DMS114 treated with DMSO at 0.1 percent for 48 hours (cell line): Measurements from ENCODE around the gene ANKMY1.

Source experiments
- DNase-seq: peaks from one replicate; lab custom pipeline; 2025; ENCODE audit not compliant: unreplicated experiment; lab: John Stamatoyannopoulos, UW

Gene ANKMY1

DNA sequence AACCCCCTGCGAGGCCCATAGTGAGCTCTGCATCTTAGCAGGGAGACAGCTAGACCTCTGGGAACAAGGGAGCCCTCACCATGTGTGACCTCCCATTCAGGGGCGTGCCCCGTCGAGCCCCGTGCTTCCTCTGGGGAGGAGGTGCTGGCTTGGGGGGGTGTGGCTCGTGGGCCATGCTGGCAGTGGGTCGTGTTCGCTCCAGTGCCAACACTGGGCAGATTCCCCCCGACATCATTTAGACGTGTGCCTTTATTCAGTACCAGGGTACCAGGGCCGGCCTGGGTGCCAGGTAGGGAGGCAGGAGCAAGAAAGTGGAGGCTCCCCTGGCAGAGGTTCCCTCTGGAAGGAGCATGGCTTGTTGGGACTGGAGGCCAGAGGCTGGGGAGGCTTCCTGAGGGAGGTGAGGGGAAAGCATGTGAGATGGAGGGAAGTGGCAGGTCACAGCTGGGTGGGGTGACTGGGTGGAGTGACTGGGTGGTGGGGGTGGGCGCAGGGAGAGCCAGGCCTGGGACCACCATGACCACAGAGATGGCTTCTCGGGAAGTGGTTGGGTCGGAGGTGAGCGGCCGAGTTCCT is 107.2 kb downstream of the ANKMY1 start:
- DNase-seq: no peak

DNA sequence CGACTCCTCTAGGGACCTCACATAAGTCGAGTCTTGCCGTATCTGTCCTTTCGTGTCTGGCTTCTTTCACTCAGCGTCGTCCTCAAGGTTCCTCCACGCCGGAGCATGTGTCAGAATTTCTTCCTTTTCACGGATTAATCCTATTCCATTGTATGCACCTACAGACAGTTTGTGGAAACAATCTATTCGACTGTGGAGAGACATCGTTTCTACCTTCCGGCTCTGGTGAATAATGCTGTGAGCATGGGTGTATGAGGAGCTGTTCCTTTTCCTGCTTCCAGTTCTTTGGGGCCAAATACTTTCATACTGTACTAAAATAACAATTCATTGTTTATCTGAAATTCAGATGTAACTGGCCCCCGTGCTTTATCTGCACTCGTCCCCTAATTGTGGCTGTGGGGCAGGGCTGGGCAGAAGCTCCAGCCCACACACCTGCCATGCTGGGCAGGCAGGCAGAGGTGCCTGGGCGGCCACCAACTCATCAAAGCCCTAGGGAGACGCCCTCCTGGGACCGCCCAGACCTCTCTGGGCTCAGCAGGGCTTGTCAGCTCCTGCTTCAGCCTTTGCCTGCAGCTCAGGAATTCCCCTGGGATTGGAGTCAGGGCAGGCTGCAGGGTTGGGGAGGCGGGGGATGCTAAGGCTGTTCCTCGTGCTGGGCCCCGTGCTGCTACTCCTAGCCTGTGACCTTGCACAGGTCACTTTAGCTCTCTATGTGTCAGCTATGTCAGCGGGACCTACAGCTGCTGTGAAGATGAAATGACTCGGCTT is 107.8 kb downstream of the ANKMY1 start:
- no peak for DNase-seq

DNA sequence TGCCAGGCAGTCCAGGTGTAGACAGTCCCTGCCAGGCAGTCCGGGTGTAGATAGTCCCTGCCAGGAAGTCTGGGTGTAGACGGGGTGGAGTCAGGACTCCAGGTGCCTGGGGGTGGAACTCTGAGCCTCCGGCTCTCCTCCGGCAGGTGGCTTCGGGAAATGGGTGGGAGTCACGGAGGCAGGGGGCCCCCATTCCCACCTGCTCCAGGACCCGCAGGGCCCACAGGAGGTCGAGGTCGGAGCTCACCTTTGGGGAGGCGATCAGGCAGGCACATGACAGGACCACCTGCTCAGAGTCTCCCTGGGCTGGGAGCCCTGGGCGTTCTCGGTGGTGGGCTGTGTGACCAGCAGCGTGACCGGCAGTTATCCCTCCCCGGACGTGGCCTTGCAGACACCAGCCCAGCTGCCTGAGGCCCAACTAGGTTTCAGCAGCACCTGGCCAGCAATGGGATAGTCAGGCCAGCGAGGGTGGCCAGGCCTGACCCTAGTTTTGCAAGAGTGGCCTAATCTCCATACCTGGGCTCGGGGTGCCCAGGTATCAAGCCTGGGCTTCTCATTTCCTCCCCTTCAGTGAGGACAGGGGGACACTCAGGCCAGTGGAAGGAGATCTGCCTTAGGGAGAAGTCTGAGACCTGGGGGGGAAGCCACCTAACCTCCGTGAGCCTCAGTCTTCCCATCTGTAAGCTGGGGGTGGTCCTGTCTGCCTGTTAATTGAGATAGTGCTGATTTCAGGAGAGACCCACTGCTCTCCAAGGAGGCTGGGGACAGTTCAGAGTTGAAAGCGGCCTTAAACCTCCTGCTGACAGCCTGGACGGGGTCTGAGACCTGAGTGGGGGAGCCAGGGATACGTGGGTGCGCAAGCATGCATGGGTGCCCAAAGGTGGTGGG is 109.2 kb downstream of the ANKMY1 start:
- no peak for DNase-seq

DNA sequence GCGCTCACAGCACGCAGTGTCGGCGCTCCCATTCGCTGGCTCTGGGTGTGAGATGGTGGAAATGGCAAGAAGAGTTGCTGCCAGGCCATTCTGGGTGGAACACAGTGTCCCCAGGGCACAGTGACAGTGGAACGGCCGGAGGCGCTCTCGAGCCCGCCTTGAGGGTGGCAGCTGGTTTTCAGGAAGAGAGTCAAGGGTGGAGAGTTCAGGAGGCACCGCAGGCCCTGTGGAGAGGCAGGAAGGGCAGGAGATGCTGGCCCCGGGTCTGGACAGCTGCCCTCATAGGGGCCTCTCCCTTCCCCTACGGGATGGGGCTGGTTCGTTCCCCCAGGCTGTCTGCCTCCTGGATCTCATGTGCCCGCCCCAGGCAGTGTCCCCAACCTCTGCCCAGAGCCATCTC is 109.9 kb downstream of the ANKMY1 start:
- DNase-seq: no peak

GRCh38 chr2:240447331-240447730 is 110.5 kb downstream of the ANKMY1 start:
- DNase-seq: no peak

DNA sequence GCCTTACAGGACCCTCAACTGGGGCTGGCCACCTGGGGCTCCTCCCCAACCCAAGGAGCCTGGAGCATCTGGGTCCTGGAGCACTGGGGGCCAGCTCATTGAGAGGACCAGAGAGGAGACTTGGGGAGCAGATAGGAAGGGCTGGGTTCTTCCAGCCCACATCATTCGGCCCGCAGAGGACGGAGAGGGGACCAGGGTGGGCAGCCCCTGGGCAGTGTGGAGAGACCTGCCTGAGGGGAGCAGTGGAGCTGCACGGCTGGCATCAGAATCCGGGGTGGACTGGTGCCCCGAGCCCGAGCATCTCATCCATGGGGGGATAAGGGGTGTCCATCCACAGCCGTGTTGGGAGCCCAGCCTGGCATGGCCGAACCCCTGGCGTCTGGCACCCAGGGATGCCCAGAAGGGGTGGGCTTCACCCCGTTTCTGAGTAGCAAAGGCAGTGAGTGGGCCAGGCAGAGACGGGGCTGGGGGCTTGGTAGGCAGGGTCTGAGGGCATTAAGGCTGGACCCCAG is 111.1 kb downstream of the ANKMY1 start:
- no peak for DNase-seq

DNA sequence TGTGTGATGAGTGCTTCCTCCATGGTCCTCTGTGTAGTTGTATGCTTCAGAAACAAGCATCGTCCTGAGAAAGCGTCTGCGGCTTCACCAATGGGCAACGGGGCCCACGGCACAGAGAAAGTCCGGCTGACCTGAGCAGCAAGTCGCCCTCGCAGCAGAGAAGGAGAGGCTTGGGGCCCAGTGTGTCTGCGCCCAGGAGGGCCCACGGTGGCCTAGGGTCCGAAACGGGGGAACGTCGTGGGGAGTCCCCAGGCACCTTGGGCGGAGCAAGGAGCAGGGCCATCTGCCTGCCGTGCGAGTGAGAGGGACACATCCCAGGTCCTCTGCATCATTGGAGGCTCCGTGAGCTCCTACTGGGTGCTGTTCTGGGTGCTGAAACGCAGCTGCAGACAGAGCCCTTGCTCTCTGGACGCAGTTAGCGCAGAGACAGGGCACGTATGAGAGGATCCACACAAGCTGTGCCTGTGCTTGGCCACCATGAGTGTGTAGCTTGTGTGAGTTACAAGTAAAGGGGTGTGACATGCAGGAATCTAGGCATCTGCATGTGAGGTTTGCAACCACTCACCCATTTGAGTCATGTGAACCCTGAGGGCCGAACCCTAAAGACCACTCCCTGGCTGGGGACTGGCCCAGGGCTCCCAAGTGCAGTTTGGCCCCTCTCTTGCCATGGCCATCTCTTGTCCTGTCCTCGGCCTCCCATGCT is 111.7 kb downstream of the ANKMY1 start:
- no peak for DNase-seq

DNA sequence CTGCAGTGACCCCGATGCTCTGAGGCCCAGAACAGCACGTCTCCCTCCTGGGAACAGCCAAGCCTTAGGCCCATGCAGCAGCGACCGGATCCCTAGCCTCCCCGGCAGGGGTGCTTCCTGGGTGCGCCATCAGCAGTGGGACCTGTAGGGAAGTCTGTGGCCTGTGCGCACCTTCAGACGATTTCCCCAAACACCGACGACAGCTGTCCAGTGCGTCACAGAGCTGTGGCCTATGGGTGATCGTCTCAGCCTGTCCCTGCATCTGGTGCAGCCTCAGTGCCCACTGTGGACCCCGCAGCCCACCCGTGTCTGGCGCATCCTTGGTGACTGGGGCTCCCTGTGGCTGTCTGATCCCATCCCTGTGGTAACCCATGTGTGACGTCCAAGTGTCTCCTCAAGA is 113.3 kb downstream of the ANKMY1 start:
- DNase-seq: no peak

DNA sequence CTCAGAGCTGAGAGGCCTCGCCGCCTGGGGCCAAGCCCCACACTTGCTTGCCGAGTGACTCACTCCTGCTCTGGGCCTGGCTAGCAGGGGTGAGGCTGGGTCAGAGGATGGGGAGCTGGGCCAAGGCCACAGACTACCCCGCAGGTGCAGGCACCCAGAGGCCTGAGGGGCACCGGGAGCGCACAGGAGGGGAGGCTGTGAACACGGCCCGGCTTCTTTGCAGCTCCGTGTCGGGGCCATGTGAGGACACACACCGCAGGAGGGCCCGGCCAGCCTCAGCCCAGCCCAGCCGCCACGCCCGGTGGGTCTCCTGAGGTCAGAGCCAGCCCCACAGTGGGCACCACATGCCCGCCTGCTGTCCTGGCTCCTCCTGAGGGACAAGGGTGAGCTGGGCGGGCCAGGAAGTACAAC is 113.9 kb downstream of the ANKMY1 start:
- no peak for DNase-seq

- DNase-seq: no peak
These were observed 114.7 kb downstream of the ANKMY1 start for GRCh38 chr2:240442891-240443715.

DNA sequence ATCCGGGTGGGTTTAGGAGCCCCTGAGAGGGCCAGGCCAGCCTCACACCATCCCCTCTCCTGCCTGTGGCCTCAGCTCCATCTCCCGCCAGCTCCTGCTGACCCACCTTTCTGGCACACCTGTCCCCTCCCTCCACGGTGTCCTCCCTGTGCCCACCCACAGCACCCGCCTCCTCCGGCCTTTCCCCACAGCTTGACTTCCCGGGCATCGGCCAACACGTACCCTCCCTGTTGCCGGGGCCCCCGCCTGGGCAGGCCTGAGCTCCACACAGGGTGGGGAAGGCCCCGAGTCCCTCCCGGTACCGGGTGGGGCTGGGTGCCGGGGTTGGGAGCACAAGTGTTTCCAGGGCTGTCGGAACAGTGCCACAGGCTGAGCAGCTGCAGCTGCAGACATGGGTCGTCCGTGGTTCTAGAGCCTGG is 115.8 kb downstream of the ANKMY1 start:
- DNase-seq: no peak

- no peak for DNase-seq
These were observed 116.3 kb downstream of the ANKMY1 start for GRCh38 chr2:240441326-240441992.

DNA sequence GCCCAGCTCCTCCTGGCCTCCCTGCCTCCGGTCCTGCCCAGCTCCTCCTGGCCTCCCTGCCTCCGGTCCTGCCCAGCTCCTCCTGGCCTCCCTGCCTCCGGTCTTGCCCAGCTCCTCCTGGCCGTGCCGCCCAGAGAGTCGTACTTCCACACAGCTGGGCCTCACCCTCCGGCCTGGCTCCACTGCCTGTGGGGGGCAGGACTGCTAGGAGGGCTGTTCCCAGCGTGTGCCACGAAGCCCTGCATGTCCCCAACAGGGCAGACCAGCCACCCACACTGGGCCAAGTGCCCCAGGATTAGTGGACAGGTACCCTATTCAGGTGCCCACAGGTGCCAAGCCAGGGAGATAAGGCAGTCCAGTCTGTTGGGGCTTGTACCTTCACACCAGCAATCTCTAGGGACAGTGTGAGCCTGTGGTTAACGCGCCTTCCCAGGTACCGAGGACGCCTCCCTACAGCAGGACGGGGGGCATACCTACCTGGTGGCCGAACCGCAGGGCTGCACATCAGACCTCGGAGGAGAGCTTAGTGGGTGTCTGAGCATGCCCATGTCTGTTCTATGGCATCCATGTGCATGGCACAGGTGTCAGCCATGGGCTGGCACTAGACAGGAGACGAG is 117.0 kb downstream of the ANKMY1 start:
- no peak for DNase-seq

DNA sequence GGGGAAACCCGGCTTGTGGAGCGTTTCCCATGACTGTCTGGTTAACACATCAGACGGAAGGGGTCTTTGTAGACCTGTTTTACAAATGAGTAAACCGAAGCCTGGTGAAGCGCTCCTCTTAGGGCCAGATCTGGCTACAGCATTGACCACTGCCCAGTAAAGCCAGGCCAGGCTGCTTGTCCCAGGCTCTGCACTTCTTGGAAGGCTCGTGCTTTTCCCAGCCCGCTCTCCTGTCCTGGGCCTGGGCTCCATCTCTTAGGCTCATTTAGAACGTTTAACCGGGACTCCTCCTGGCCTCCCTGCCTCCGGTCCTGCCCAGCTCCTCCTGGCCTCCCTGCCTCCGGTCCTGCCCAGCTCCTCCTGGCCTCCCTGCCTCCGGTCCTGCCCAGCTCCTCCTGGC is 117.5 kb downstream of the ANKMY1 start:
- no peak for DNase-seq

GRCh38 chr2:240439698-240440151 is 118.1 kb downstream of the ANKMY1 start:
- no peak for DNase-seq

GRCh38 chr2:240438810-240439697 is 118.7 kb downstream of the ANKMY1 start:
- DNase-seq: no peak

DNA sequence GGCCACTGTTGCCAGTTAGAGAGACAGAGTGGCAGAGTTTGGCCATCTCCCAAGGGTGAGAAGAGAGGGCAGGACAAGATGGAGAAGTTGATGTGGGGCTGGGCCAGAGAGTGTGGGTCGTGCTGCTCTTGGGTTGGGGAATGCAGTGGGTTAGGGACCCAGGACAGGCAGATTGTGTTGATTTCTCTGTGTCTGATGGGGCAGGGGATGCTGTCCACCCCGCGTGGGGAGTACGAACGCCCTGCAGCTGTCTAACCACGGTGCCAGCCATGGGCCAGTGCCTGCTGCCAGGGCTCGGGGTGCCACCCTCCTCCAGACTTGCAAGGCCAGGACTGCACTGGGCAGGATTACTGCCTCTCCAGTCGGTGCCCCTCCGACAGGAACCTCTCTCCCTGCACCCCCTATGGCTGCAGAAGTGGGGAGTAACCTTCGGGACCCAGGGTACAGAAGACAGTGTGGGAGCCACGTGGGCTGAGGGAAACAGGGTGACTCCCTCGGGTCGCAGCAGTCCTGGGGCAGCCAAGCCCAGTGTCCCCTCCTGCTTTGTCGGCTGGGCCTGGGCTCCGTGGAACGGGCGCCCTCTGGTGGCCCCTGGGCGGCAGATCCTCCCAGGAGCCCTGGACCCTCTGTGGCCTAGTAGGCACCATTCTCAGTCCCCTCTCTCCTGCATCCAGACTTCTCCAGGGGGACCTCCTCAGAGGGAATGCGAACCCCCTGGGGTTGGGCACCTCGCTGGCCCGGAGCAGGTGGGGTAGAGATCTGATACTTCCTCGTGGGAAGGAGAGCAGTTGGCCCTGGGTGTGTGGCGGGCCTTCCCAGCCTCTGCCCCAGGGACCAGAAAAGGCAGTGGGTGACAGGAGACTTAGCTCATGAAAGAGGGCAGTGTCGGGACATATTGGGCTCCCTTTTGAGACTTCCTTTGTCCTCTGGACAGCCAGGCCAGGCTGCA is 119.7 kb downstream of the ANKMY1 start:
- peak; percentile 35 for DNase-seq
